Epithelial cell of alveolus of lung (primary cell): Measurements from ENCODE around the gene HNRNPA1. TPM values are rescaled to one million over a fixed set of nuclear protein-coding genes. Genes with fewer than 3 reads are reported as not detected.

Experiments
- total RNA-seq: library from RNA; depleted of rRNA; stranded (reverse); fragments of >200 nt; gene quantifications from 2 replicates; pipeline ENCODE4 v1.2.1, GENCODE V29; 2015

HNRNPA1 gene
- total RNA-seq = 450 and 1,453 TPM in 2 replicates

DNA sequence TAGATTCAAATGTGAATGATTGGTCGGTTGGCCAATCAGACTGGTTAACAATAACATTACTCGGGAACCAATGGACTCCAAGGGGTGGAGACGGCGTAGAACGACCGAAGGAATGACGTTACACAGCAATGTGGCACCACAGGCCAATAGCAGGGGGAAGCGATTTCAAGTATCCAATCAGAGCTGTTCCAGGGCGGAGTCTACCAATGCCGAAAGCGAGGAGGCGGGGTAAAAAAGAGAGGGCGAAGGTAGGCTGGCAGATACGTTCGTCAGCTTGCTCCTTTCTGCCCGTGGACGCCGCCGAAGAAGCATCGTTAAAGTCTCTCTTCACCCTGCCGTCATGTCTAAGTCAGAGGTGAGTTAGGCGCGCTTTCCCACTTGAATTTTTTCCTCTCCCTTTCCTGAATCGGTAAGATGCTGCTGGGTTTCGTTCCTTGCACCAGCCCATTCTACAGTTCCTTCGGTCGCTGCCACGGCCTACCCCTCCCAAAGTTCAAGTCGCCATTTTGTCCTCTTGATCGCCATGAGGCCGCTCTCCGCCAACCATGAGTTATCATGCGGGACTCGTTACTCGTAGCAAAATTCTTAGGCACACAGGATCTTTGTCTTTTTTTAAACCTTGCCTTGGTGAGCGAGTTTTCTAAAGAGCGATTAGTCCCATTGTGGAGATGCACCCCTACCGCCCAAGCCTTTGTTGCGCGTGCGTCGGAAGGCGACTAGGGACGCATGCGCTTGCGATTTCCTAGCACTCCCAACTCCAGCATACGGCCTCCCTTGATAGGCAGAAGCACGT is at the start of gene HNRNPA1:
Gene HNRNPA1, plus strand, starts transcription at position 259 of the 793 bp plus-strand sequence. Its CDS starts 82 bp downstream, at position 341.

DNA sequence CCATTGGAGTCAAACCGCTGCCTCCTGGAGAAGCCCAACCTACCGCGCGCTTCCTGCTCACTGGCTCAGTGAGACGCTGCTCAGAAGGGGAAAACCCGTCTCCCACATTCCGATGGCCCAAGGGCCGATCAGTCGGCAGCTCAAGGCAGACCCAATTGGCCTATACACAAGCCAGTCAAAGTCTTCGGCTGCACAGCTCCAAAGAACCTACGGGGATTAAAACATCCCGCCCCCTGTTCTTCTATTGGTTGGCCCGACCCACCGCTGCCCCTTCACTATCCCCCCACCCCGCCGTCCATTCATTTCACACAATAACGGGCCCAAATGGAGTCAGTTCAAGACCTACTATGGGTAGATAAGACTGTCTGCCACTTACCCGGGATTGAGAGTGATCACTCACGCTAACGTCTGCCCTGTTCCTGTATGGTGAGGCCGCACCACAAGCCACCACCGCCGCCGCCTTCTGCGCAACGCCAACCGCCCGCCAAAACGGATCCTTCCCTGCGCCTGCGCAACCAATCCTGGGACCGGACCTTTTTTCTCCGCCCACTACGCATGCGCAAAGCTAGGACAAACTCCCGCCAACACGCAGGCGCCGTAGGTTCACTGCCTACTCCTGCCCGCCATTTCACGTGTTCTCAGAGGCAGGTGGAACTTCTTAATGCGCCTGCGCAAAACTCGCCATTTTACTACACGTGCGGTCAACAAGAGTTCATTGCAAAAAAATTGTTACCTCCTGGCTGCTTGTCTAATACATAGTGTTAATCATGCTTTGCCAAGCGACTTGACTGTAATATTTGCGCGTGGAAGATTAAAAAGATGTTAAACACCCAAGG is 676 bp upstream of the HNRNPA1 start, which contains the start of gene CBX5:
Gene CBX5, minus strand, starts transcription at position 491 of the 836 bp plus-strand sequence. CDS start 22,472 bp downstream, outside the sequence.

DNA sequence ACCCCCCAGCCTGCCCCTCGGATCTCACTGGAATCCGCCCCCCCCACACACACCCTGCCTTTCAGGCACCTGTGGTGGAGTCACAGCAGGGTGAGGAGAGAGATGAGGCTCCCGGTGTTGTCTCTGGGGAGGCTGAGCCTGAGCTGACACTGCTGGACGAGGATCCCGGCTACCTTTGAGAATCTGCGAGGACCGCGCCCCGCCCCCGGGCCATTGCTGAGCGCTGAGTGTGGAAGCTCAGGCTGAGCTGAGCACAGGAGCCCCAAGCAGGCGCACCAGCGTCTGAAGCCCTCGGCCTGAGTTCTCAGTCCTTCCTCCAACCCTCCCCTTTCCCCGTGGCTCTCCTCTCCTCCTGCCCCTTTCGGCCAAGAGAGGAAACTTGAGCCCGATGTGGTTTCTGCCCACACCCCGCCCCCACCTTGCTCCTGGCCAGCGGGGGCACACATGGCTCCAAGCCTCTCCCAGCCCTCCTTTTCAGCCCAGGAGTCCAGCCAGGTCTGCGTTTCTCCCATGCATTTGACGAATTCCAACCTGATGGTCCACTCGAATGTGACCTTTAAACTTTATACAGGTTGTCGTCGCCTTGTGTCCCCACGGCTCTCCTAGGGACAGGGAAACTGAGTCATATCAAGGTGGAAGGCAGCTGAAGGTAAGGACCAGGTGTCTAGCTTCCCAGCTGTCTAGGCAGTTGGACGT is 20.4 kb downstream of the HNRNPA1 start, which contains the start of gene NFE2:
Gene NFE2, minus strand, starts transcription at position 284 of the 696 bp plus-strand sequence. CDS start 5,767 bp downstream, outside the sequence.

DNA sequence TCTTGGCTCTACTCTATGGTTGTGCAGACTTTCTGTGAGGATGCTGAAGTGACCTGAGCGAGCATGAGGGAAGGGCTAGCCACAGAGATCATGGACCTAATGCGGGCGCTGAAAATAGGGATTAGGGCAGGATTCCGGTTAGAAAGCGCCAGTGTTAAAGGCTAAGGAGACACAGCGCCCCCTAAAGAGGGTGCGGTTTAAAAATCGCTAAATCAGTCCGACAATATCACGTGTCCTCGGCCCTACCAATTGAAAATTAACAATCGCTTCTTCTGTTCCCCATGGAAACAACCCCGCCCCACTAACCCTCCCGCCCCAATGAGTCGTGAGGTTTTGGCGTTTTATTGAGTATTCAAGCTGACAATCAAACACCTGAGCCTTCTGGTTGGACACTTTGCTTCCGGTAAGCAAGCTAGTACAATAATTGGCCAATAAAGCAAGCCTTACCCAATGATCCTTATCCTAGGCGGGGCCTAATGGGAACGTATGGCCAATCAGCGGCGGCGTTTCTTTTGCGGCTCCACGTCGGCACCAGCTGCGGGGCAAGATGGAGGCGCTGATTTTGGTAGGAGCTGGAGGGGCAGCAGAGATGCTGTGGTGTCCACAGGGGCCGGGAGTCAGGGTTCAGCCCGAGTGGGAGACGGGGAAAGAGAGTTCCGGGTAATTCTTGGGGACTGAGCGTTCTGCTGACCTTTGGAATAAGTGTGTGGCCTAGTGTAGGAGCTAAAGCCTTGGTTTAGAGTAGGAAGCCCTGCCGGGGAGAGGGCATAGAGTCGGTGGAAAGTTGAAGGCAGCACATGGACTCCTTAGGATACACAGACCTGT is 44.3 kb downstream of the HNRNPA1 start, which contains the start of gene COPZ1:
Gene COPZ1, plus strand, starts transcription at position 515 of the 825 bp plus-strand sequence. Its CDS starts 33 bp downstream, at position 548.

Other genes starting within 250 kb of the HNRNPA1 start
- 0.39 TPM in 1 of 2 replicates, not detected in the other for gene HOXC5, start 247.7 kb upstream of the HNRNPA1 start, total RNA-seq
- 0.88 and 1.4 TPM in 2 replicates for gene HOXC4, start 226.9 kb upstream of the HNRNPA1 start, total RNA-seq
- 44.2 and 62.0 TPM in 2 replicates for gene SMUG1, start 91.7 kb upstream of the HNRNPA1 start, total RNA-seq
- 53.9 and 59.6 TPM in 2 replicates for gene CBX5, start 604 bp upstream of the HNRNPA1 start, total RNA-seq
- gene NFE2, start 20.3 kb downstream of the HNRNPA1 start, total RNA-seq = not detected in 2 replicates
- 132 and 144 TPM in 2 replicates for gene COPZ1, start 44.4 kb downstream of the HNRNPA1 start, total RNA-seq
- 0.13 TPM in 1 of 2 replicates, not detected in the other for gene GPR84, start 83.8 kb downstream of the HNRNPA1 start, total RNA-seq
- gene ZNF385A, start 104.0 kb downstream of the HNRNPA1 start, total RNA-seq = 3.2 and 13.9 TPM in 2 replicates
- gene ITGA5, start 138.5 kb downstream of the HNRNPA1 start, total RNA-seq = 127 and 621 TPM in 2 replicates
- not detected in 2 replicates for gene GTSF1, start 192.9 kb downstream of the HNRNPA1 start, total RNA-seq
- gene NCKAP1L, start 217.0 kb downstream of the HNRNPA1 start, total RNA-seq = under 0.01 TPM in 1 of 2 replicates, not detected in the other